Measurements from ENCODE around the gene EMID1. TPM values are rescaled to one million over a fixed set of nuclear protein-coding genes. Genes with fewer than 3 reads are reported as not detected.

Gene EMID1
- total RNA-seq, 4 donors from 2014 or later: 0.68 to 53.9 (median 1.9) TPM; not detected in 1

DNA sequence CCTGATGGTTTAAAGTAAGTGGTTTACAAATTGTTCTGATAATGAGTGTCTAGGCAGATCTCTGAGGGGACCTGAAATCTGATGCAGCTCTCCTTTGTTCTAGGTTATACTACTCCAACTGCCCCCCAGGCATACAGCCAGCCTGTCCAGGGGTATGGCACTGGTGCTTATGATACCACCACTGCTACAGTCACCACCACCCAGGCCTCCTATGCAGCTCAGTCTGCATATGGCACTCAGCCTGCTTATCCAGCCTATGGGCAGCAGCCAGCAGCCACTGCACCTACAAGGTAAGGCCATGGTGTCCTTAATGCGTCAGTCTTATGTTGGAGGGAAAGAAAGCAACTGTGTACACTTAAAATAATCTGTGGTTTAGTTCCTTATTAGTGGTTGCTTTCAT is 72.2 kb downstream of the EMID1 start:
- peaks cover 0 to 76% (median 26%) of the 10 kb centered on the region in 4 donors for H3K36me3 ChIP-seq
- intact Hi-C loops (cut with DNase I; ENCODE audit: low total_unique reads): no loop called here
- TF ChIP-seq POLR2AphosphoS5 (IDR thresholded peaks at IDR 0.05) (no peak), EP300 (IDR thresholded peaks at IDR 0.05; ENCODE audit: low read depth) (no peak), POLR2A (IDR thresholded peaks at IDR 0.05) (no peak)
- TF ChIP-seq, protein P1, sequence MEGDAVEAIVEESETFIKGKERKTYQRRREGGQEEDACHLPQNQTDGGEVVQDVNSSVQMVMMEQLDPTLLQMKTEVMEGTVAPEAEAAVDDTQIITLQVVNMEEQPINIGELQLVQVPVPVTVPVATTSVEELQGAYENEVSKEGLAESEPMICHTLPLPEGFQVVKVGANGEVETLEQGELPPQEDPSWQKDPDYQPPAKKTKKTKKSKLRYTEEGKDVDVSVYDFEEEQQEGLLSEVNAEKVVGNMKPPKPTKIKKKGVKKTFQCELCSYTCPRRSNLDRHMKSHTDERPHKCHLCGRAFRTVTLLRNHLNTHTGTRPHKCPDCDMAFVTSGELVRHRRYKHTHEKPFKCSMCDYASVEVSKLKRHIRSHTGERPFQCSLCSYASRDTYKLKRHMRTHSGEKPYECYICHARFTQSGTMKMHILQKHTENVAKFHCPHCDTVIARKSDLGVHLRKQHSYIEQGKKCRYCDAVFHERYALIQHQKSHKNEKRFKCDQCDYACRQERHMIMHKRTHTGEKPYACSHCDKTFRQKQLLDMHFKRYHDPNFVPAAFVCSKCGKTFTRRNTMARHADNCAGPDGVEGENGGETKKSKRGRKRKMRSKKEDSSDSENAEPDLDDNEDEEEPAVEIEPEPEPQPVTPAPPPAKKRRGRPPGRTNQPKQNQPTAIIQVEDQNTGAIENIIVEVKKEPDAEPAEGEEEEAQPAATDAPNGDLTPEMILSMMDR (IDR thresholded peaks at IDR 0.05): no peak
- no peak overlapping the region for H3K27ac ChIP-seq
- in situ Hi-C loops (cut with MboI; ENCODE audit: low pct_ligation_motif_present in 1 of 4, low pct_unique_long_range_greater_than_20kb in 1 of 4, low sequenced_read_pairs in 3 of 4): loop anchor here in 1 of 4 donors (25.0 kb wide), 1 partner anchor 109 kb away; the partner anchor contains the start of gene AP1B1
- no peak for DNase-seq
- WGBS, 2 donors (ENCODE audit: low coverage in 1 of 2): 95% methylated on average over 1 of the region's 1 CpG; no CpG with 5 or more reads in 1 of the 2 donors
- no peak overlapping the region for H3K4me3 ChIP-seq
- H3K4me1 ChIP-seq: peaks cover 13 to 49% (median 23%) of the 10 kb centered on the region in 4 donors
- H3K9me3 ChIP-seq: no peaks in the 10 kb centered on the region
- H3K27me3 ChIP-seq: no peaks in the 10 kb centered on the region

DNA sequence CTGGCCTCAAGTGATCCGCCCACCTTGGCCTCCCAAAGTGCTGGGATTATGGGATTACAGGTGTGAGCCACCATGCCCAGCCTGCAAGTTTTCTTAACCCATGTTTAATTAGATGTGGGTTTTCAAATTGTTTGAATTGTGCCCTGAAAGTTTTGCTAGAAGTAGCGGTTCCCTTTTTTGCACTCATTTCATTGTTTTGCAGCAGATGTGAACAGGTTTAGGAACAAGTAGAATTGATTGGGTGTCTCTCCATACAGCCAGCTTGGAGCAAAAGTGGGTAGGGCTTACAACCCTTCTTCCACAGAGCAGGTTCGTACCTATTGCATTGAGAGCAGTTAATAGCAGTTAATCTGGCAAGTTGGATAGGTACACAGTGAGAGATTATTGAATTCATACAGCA is 78.5 kb downstream of the EMID1 start:
- 90% methylated on average over 3 of the region's 3 CpGs; no CpG with 5 or more reads in 1 of the 2 donors for WGBS, 2 donors (ENCODE audit: low coverage in 1 of 2)
- Histone ChIP-seq H3K4me1 (no peaks in the 10 kb centered on the region), H3K9me3 (no peaks in the 10 kb centered on the region), H3K4me3 (no peak overlapping the region), H3K27ac (no peak overlapping the region), H3K27me3 (no peaks in the 10 kb centered on the region), H3K36me3 (peaks cover 0 to 89% (median 42%) of the 10 kb centered on the region in 4 donors)
- in situ Hi-C loops (cut with MboI; ENCODE audit: low pct_ligation_motif_present in 1 of 4, low pct_unique_long_range_greater_than_20kb in 1 of 4, low sequenced_read_pairs in 3 of 4) (loop anchor here in 1 of 4 donors (25.0 kb wide), 1 partner anchor 103 kb away; the partner anchor contains the start of gene AP1B1), intact Hi-C loops (cut with DNase I; ENCODE audit: low total_unique reads) (no loop called here)
- TF ChIP-seq POLR2AphosphoS5 (IDR thresholded peaks at IDR 0.05) (no peak), EP300 (IDR thresholded peaks at IDR 0.05; ENCODE audit: low read depth) (no peak)
- DNase-seq: no peak

DNA sequence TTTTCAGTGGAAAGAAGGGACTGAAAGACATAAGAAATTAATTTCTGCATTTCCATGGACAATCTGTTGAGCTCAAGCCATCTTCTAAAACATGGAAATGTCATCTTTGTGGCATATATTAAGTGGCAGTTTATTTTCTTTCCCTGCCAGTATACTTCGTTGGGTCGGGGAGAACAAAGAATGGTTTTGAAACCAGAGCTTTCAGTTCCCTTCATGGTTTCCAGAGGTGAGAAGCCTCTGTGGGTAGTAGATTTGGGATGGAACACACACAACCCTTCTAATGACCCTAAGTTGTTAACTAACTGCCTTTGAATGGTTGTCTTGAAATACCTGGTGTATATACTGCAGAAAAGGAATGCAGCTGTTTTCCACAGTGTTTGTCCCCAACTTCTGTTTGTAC is 83.1 kb downstream of the EMID1 start:
- no peak for TF ChIP-seq EP300 (IDR thresholded peaks at IDR 0.05; ENCODE audit: low read depth)
- TF ChIP-seq, protein P1 (IDR thresholded peaks at IDR 0.05): no peak
- TF ChIP-seq POLR2A (IDR thresholded peaks at IDR 0.05): no peak
- no peak for TF ChIP-seq POLR2AphosphoS5 (IDR thresholded peaks at IDR 0.05)
- no peaks in the 10 kb centered on the region for H3K27me3 ChIP-seq
- no peak overlapping the region for H3K4me3 ChIP-seq
- H3K36me3 ChIP-seq: peaks cover 0 to 96% (median 41%) of the 10 kb centered on the region in 4 donors
- H3K27ac ChIP-seq: no peak overlapping the region
- H3K9me3 ChIP-seq: no peaks in the 10 kb centered on the region
- DNase-seq: no peak
- in situ Hi-C loops (cut with MboI; ENCODE audit: low pct_ligation_motif_present in 1 of 4, low pct_unique_long_range_greater_than_20kb in 1 of 4, low sequenced_read_pairs in 3 of 4): loop anchor here in 1 of 4 donors (25.0 kb wide), 1 partner anchor 98 kb away; the partner anchor contains the start of gene AP1B1
- peaks cover 0 to 4% (median 0%) of the 10 kb centered on the region in 4 donors for H3K4me1 ChIP-seq
- WGBS, 2 donors (ENCODE audit: low coverage in 1 of 2): 25 to 36% methylated on average over 2 of the region's 2 CpGs
- intact Hi-C loops (cut with DNase I; ENCODE audit: low total_unique reads): no loop called here

DNA sequence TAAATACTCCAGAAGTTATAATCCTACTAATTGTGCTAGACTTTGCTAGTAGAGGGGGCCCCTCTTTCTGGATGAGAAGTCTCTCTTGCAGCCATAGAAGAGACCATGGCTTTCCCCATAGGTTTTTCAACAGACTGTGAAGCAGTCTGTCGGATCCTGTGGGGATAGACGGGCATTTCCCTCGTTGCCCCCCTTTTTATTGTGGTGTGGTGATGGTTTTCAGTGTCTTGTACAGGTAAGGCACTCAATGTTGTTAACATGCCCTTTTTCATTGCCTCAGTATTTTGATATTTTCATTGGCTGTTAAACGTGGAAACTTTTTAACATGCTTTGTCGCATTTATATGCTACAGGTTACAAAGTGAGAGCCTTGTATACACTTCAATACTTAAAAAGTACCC is 84.4 kb downstream of the EMID1 start:
- WGBS, 2 donors (ENCODE audit: low coverage in 1 of 2): 63 to 70% methylated on average over 3 to 5 of the region's 5 CpGs
- in situ Hi-C loops (cut with MboI; ENCODE audit: low pct_ligation_motif_present in 1 of 4, low pct_unique_long_range_greater_than_20kb in 1 of 4, low sequenced_read_pairs in 3 of 4): loop anchor here in 1 of 4 donors (25.0 kb wide), 1 partner anchor 97 kb away; the partner anchor contains the start of gene AP1B1
- TF ChIP-seq POLR2AphosphoS5 (IDR thresholded peaks at IDR 0.05): no peak

DNA sequence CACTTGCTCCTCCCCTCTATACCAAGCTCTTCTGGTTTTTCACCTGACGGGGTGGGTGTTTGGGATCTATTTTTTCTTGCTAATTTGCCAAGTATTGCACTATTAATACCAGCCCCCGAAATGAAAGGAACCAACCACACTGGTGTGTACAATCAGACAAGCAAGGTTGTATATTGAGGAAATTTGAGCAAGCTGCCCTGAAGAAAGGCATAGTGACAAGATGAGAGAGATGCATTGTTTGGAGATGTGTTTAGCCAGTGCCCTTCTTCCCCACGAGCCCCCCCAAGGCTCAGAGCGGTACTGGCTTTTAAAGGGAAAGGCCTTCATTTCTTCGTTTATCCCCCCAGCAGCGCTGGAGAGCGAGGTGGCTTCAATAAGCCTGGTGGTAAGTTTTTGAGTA is 85.5 kb downstream of the EMID1 start:
- H3K36me3 ChIP-seq: peaks cover 0 to 96% (median 44%) of the 10 kb centered on the region in 4 donors

More for the DNA sequence above, 84.4 kb downstream of the EMID1 start:
- Histone ChIP-seq H3K4me3 (no peak overlapping the region), H3K27me3 (no peaks in the 10 kb centered on the region), H3K36me3 (peaks cover 0 to 96% (median 43%) of the 10 kb centered on the region in 4 donors), H3K27ac (no peak overlapping the region), H3K9me3 (no peaks in the 10 kb centered on the region), H3K4me1 (peaks cover 0 to 4% (median 0%) of the 10 kb centered on the region in 4 donors)
- no peak for DNase-seq
- intact Hi-C loops (cut with DNase I; ENCODE audit: low total_unique reads): no loop called here

More for the DNA sequence above, 85.5 kb downstream of the EMID1 start:
- in situ Hi-C loops (cut with MboI; ENCODE audit: low pct_ligation_motif_present in 1 of 4, low pct_unique_long_range_greater_than_20kb in 1 of 4, low sequenced_read_pairs in 3 of 4): loop anchor here in 1 of 4 donors (25.0 kb wide), 1 partner anchor 96 kb away; the partner anchor contains the start of gene AP1B1
- Histone ChIP-seq H3K4me1 (peaks cover 0 to 4% (median 0%) of the 10 kb centered on the region in 4 donors), H3K9me3 (no peaks in the 10 kb centered on the region), H3K27me3 (no peaks in the 10 kb centered on the region), H3K4me3 (no peak overlapping the region), H3K27ac (no peak overlapping the region)
- DNase-seq: no peak
- intact Hi-C loops (cut with DNase I; ENCODE audit: low total_unique reads): no loop called here
- TF ChIP-seq, protein P1 (IDR thresholded peaks at IDR 0.05): no peak
- TF ChIP-seq EP300 (IDR thresholded peaks at IDR 0.05; ENCODE audit: low read depth) (no peak), POLR2AphosphoS5 (IDR thresholded peaks at IDR 0.05) (no peak)
- WGBS, 2 donors (ENCODE audit: low coverage in 1 of 2): 72% methylated on average over 7 of the region's 7 CpGs; no CpG with 5 or more reads in 1 of the 2 donors
